GM10266 (cell line): ENCODE data around the gene KIAA1755.

Experiments
- DNase-seq: peaks from one replicate; pipeline ENCODE4 v3.0.0; 2012; ENCODE audit errors: extremely low spot score
- CTCF ChIP-seq: IDR thresholded peaks from 2 replicates; pipeline ENCODE4 v1.5.1; 2012; ENCODE audit warnings: mild to moderate bottlenecking, low read depth; ENCODE audit not compliant: control insufficient read depth, insufficient read depth; ENCODE audit errors: missing control alignments

The KIAA1755 gene

GRCh38 chr20:38242848-38243708, 17.5 kb downstream of the KIAA1755 start:
- peak; percentile 32 for TF ChIP-seq CTCF
- DNase-seq, result no peak

- TF ChIP-seq CTCF, result no peak
- DNase-seq, result no peak
Measured at GRCh38 chr20:38241201-38241600, 19.3 kb downstream of the KIAA1755 start.

GRCh38 chr20:38239441-38239840, 21.1 kb downstream of the KIAA1755 start:
- no peak for TF ChIP-seq CTCF

GRCh38 chr20:38238829-38239228, 21.7 kb downstream of the KIAA1755 start:
- no peak for TF ChIP-seq CTCF
- DNase-seq, result no peak

More at GRCh38 chr20:38239441-38239840, 21.1 kb downstream of the KIAA1755 start:
- DNase-seq, result no peak

GRCh38 chr20:38237381-38237780, 23.2 kb downstream of the KIAA1755 start:
- no peak for DNase-seq
- TF ChIP-seq CTCF, result no peak

- DNase-seq, result no peak
- TF ChIP-seq CTCF, result no peak
Measured at GRCh38 chr20:38231531-38232121, 28.9 kb downstream of the KIAA1755 start.

GRCh38 chr20:38230957-38231526, 29.5 kb downstream of the KIAA1755 start:
- TF ChIP-seq CTCF, result no peak

More at GRCh38 chr20:38230957-38231526, 29.5 kb downstream of the KIAA1755 start:
- no peak for DNase-seq
